Right atrium auricular region (tissue), 2 donors: ENCODE measurements around the gene CDK6. TPM values are rescaled to one million over a fixed set of nuclear protein-coding genes. Genes with fewer than 3 reads are reported as not detected.

ENCODE experiments used
- DNase-seq: peaks from one replicate; pipeline ENCODE4 v3.0.0-alpha.2; 2019; ENCODE audit warnings: low spot score
- H3K27ac ChIP-seq, 2 donors: fragments of 200-600 bp; sonication (generic); 1 replicate in 1 of 2; 2 replicates in 1 of 2; pipeline ENCODE4 v1.5.1; 2016 to 2019
- H3K27me3 ChIP-seq, 2 donors: fragments of 200-600 bp; sonication (generic); one replicate each; pipeline versions ENCODE4 v1.5.1 to v1.6.0; 2017 to 2019
- H3K36me3 ChIP-seq: fragments of 200-600 bp; sonication (generic); one replicate; pipeline ENCODE4 v1.5.1; 2016
- H3K4me1 ChIP-seq, 2 donors: fragments of 200-600 bp; sonication (generic); one replicate each; pipeline versions ENCODE4 v1.5.1 to v1.6.0; 2017 to 2019
- H3K4me3 ChIP-seq, 2 donors: fragments of 200-600 bp; sonication (generic); 1 replicate in 1 of 2; 2 replicates in 1 of 2; pipeline ENCODE4 v1.5.1; 2017 to 2019; ENCODE audit warnings: mild to moderate bottlenecking in 1 of 2, moderate library complexity in 1 of 2
- H3K9me3 ChIP-seq, 2 donors: fragments of 200-600 bp; sonication (generic); one replicate each; pipeline ENCODE4 v1.5.1; 2019
- CTCF ChIP-seq, 2 donors: fragments of 200-600 bp; sonication (generic); IDR thresholded peaks; one replicate each; pipeline ENCODE4 v1.5.1; 2019; ENCODE audit warnings: antibody characterized with exemption in 2 of 2
- total RNA-seq, 2 donors: library from RNA; depleted of rRNA; stranded (reverse); fragments of >200 nt; gene quantifications; one replicate each; pipeline ENCODE4 v1.1.0, GENCODE V29; 2016

CDK6 gene
- total RNA-seq, 2 donors from 2014 or later, result 10.6 to 12.4 TPM

DNA sequence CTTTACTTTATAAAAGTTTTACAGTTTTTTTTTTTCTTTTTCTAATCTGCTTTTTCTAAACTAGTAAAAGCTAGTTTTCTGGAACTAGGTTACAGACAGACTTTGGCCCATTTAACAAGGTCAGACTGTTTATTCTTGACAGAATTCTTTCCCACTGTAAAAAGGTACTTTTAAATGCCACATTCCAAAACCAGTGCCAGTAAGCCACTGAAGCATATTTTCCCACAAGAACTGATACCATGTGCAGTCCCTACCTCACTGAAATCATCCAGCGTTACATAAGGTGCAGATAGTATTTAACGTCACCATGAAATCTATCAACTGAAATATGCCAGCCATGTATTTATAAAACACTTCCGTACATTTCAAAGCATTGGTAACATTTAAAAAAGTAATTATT lies 121.6 kb downstream of the CDK6 start:
- Histone ChIP-seq H3K27ac (peak overlapping the region in 1 of 2 donors; percentile 19), H3K4me3 (no peak overlapping the region), H3K4me1 (peaks cover 0 to 28% of the 10 kb centered on the region in 2 donors), H3K9me3 (no peaks in the 10 kb centered on the region), H3K27me3 (no peaks in the 10 kb centered on the region), H3K36me3 (no peaks in the 10 kb centered on the region)
- no peak for TF ChIP-seq CTCF (IDR thresholded peaks at IDR 0.05)
- no peak for DNase-seq

- no peak for DNase-seq
- Histone ChIP-seq H3K4me3 (no peak overlapping the region), H3K36me3 (no peaks in the 10 kb centered on the region), H3K27me3 (no peaks in the 10 kb centered on the region), H3K27ac (peak overlapping the region in 1 of 2 donors; percentile 19), H3K9me3 (no peaks in the 10 kb centered on the region), H3K4me1 (peaks cover 0 to 28% of the 10 kb centered on the region in 2 donors)
- no peak for TF ChIP-seq CTCF (IDR thresholded peaks at IDR 0.05)
These were observed 122.1 kb downstream of the CDK6 start for GRCh38 chr7:92714280-92714679.

- Histone ChIP-seq H3K36me3 (no peaks in the 10 kb centered on the region), H3K27ac (no peak overlapping the region), H3K9me3 (no peaks in the 10 kb centered on the region), H3K4me3 (no peak overlapping the region), H3K27me3 (no peaks in the 10 kb centered on the region), H3K4me1 (peaks cover 0 to 9% of the 10 kb centered on the region in 2 donors)
- no peak for TF ChIP-seq CTCF (IDR thresholded peaks at IDR 0.05)
- no peak for DNase-seq
These were observed 126.5 kb downstream of the CDK6 start for GRCh38 chr7:92709912-92710311.

DNA sequence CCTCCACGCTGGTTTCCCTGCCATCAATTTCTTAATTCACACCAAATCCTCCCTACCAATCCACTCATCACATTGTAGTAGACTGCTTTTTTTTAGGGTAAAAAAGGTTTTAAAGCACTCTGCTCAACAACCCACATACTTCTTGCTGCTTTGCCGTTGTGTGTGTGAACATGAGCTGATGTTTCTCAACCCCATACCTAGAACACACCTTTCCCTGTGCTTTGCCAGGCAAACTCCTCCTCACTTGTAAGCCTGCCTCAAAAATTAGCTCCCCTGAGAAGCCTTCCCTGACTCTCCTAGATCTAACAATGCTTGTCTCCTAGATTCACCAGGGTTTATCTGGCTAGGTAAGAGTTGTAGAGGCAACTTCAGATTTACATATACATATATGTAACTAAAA lies 127.2 kb downstream of the CDK6 start:
- Histone ChIP-seq H3K9me3 (no peaks in the 10 kb centered on the region), H3K27ac (no peak overlapping the region), H3K27me3 (no peaks in the 10 kb centered on the region), H3K4me3 (no peak overlapping the region), H3K4me1 (peaks cover 0 to 1% of the 10 kb centered on the region in 2 donors), H3K36me3 (no peaks in the 10 kb centered on the region)
- TF ChIP-seq CTCF (IDR thresholded peaks at IDR 0.05), result no peak
- no peak for DNase-seq

GRCh38 chr7:92708111-92709042 lies 128.0 kb downstream of the CDK6 start:
- no peak for DNase-seq
- Histone ChIP-seq H3K27me3 (no peaks in the 10 kb centered on the region), H3K27ac (no peak overlapping the region), H3K4me1 (no peaks in the 10 kb centered on the region), H3K9me3 (no peaks in the 10 kb centered on the region), H3K4me3 (no peak overlapping the region), H3K36me3 (no peaks in the 10 kb centered on the region)
- TF ChIP-seq CTCF (IDR thresholded peaks at IDR 0.05), result no peak
